ENCODE data around the gene MYRFL.

DNA sequence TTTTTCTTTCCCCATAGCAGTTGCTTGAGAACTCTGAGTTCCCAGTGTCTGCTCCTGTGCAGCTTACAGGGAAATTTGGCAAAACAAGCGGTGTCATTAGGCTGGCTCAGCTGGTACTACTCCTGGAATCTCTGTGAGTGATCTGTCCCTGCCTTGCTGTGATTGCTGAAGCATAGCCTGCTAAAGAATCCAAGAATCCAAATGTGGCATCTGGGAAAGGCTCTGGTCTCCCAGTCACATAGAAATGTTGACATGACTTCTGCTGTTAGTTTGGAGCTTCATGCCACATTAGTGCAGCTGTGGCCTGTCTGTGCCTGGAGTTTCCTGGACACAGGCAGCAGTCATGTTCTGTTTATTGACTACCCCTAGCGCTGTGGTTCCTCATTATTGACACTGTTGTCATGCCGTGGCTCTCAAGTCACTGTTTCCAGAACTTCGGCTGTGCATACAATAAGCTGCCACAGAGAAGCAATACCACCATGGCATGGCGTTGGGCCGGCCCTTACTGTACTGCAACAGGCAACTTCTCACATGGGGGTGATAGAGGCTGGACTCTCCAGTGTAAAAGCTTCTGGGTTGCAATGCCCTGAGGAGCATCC lies 166.8 kb downstream of the MYRFL start:
- TF ChIP-seq, protein P1, sequence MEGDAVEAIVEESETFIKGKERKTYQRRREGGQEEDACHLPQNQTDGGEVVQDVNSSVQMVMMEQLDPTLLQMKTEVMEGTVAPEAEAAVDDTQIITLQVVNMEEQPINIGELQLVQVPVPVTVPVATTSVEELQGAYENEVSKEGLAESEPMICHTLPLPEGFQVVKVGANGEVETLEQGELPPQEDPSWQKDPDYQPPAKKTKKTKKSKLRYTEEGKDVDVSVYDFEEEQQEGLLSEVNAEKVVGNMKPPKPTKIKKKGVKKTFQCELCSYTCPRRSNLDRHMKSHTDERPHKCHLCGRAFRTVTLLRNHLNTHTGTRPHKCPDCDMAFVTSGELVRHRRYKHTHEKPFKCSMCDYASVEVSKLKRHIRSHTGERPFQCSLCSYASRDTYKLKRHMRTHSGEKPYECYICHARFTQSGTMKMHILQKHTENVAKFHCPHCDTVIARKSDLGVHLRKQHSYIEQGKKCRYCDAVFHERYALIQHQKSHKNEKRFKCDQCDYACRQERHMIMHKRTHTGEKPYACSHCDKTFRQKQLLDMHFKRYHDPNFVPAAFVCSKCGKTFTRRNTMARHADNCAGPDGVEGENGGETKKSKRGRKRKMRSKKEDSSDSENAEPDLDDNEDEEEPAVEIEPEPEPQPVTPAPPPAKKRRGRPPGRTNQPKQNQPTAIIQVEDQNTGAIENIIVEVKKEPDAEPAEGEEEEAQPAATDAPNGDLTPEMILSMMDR (IDR thresholded peaks at IDR 0.05 in 8 of 11, conservative IDR thresholded peaks at IDR 0.05 in 3 of 11), result no peak
- no peak for TF ChIP-seq POLR2A (IDR thresholded peaks at IDR 0.05)

Data from spleen (tissue), 7 donors.